ENCODE data around the gene BRAF.
A peak's percentile ranks its signal among the peaks of the same experiment; 100 is the strongest.
"Not testable (repeated sequence)": the region's sequence is repeated elsewhere in the genome, so short reads cannot be mapped to it uniquely, and the experiment has no call there.

Gene BRAF

GRCh38 chr7:140677496-140677895 is 247.2 kb downstream of the BRAF start:
- DNase-seq = no peak

GRCh38 chr7:140676956-140677355 is 247.8 kb downstream of the BRAF start:
- DNase-seq = not testable (repeated sequence)

GRCh38 chr7:140676306-140676705 is 248.4 kb downstream of the BRAF start:
- DNase-seq = no peak

- DNase-seq = no peak
These were observed 249.0 kb downstream of the BRAF start for GRCh38 chr7:140675726-140676125.

GRCh38 chr7:140674899-140675701 is 249.6 kb downstream of the BRAF start:
- DNase-seq = peak; percentile 15 to 43

- peak in 1 of 2 experiments; percentile 25 for DNase-seq
These were observed 250.4 kb downstream of the BRAF start for GRCh38 chr7:140674356-140674800.

- DNase-seq = peak in 1 of 2 experiments; percentile 51
These were observed 251.0 kb downstream of the BRAF start for GRCh38 chr7:140673774-140674155.

GRCh38 chr7:140673063-140673773 is 251.5 kb downstream of the BRAF start:
- DNase-seq = peak; percentile 67 to 80

GRCh38 chr7:140672382-140673062 is 252.2 kb downstream of the BRAF start, which contains the start of gene ADCK2:
TSS of gene ADCK2 (plus strand) at chr7:140672945. CDS start at chr7:140673331, 386 bp downstream.
- peak; percentile 58 to 65 for DNase-seq

GRCh38 chr7:140671966-140672365 is 252.8 kb downstream of the BRAF start:
- DNase-seq = no peak

- no peak for DNase-seq
These were observed 254.3 kb downstream of the BRAF start for GRCh38 chr7:140670343-140670935.

- DNase-seq = not testable (repeated sequence)
These were observed 254.9 kb downstream of the BRAF start for GRCh38 chr7:140669862-140670261.

GRCh38 chr7:140669352-140669751 is 255.4 kb downstream of the BRAF start:
- DNase-seq = no peak

Data from NCI-H2081 (cell line).